Left ventricle myocardium inferior (tissue), 1 donor: ENCODE data around the gene FRAT2. TPM values are rescaled to one million over a fixed set of nuclear protein-coding genes. Genes with fewer than 3 reads are reported as not detected.
A peak's percentile ranks its signal among the peaks of the same experiment; 100 is the strongest.

Source experiments
- DNase-seq: peaks from one replicate; pipeline ENCODE4 v3.0.0-alpha.2; 2020
- H3K27ac ChIP-seq: fragments of 200-600 bp; replicated peaks from 2 replicates; pipeline ENCODE4 v1.8.0; 2021
- H3K27me3 ChIP-seq: fragments of 200-600 bp; 2 replicates; pipeline ENCODE4 v1.8.0; 2021; ENCODE audit warnings: low read depth
- H3K36me3 ChIP-seq: fragments of 200-600 bp; 2 replicates; pipeline ENCODE4 v1.8.0; 2021
- H3K4me1 ChIP-seq: fragments of 200-600 bp; 2 replicates; pipeline ENCODE4 v1.8.0; 2021
- H3K4me3 ChIP-seq: fragments of 200-600 bp; 2 replicates; pipeline ENCODE4 v1.8.0; 2021; ENCODE audit warnings: mild to moderate bottlenecking, moderate library complexity
- H3K9me3 ChIP-seq: fragments of 200-600 bp; replicated peaks from 2 replicates; pipeline ENCODE4 v1.8.0; 2021
- intact Hi-C: fragments of 100-400 bp; cut with micrococcal nuclease; formaldehyde crosslinking; loops from one replicate; pipeline ENCODE4 v1.11.0; 2022
- total RNA-seq: library from RNA; stranded (reverse); fragmentation: NEBNext Ultra II Directional; extraction: Animal tissue kit (Norgen Biotek cat#: 25700); gene quantifications from one replicate; pipeline ENCODE4 v1.2.1, GENCODE V29; 2021
- TF ChIP-seq, protein P1 (sequence below): fragments of 200-600 bp; IDR thresholded peaks from 2 replicates; pipeline ENCODE4 v1.8.0; 2021; ENCODE audit warnings: antibody characterized with exemption, mild to moderate bottlenecking, borderline replicate concordance
- donor health status: DM: no; HTN: yes; CAD: no; lungs with severe emphysema.

The FRAT2 gene
- total RNA-seq, 1 donor from 2014 or later: 5.9 TPM

DNA sequence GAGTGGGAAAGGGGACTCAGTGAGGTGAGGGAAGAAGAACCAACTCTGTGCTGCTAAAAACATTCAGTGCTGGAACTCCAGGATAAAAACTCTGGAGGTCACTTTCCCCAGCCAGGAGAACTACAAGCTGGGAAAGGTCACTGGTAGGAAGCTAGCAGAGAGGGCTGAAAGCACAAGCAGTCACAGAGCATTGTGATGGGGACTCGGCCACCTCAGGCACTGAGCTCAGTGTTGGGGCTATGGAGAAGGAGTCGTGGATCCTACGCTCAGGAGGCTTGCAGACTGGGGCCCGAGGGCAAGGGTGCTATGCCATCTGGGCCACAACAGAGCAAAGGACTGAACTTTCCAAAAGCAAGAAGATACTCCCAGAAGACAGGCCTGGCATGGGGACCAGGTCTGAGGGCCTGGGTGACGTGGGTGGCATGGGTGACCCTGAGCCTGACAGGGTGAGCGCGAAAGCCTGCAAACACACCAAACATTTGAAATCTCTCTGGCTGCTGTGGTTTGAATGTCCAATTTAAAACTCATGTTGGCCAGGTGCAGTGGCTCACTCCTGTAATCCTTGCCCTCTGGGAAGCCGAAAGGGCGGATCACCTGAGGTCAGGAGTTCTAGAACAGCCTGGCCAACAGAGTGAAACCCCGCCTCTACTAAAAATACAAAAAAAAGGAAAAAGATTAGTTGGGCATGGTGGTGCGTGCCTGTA lies 32.3 kb downstream of the FRAT2 start:
- Histone ChIP-seq H3K4me1 (no peaks in the 10 kb centered on the region), H3K27ac (no peak overlapping the region), H3K9me3 (no peaks in the 10 kb centered on the region), H3K36me3 (no peaks in the 10 kb centered on the region), H3K27me3 (no peaks in the 10 kb centered on the region), H3K4me3 (no peak overlapping the region)
- TF ChIP-seq, protein P1, sequence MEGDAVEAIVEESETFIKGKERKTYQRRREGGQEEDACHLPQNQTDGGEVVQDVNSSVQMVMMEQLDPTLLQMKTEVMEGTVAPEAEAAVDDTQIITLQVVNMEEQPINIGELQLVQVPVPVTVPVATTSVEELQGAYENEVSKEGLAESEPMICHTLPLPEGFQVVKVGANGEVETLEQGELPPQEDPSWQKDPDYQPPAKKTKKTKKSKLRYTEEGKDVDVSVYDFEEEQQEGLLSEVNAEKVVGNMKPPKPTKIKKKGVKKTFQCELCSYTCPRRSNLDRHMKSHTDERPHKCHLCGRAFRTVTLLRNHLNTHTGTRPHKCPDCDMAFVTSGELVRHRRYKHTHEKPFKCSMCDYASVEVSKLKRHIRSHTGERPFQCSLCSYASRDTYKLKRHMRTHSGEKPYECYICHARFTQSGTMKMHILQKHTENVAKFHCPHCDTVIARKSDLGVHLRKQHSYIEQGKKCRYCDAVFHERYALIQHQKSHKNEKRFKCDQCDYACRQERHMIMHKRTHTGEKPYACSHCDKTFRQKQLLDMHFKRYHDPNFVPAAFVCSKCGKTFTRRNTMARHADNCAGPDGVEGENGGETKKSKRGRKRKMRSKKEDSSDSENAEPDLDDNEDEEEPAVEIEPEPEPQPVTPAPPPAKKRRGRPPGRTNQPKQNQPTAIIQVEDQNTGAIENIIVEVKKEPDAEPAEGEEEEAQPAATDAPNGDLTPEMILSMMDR: no peak
- no peak for DNase-seq
- intact Hi-C loops: no loop called here

DNA sequence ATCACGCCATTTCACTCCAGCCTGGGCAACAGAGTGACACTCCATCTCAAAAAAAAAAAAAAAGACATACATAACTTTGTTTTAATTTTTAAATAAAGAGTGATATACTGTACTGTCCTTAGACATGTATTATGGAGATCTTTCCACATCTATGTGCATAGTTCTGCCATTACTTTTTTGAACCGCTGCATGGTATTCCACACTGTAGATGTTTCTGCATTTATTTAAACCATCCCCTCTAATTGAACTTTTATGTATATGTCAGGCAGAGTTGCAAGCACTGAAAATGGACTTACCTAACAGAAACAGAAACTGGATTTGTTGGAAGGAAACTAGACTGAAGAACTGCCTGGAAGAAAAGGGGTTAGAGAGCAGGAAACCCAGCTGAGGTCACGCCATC lies 33.5 kb downstream of the FRAT2 start:
- Histone ChIP-seq H3K4me3 (no peak overlapping the region), H3K9me3 (no peaks in the 10 kb centered on the region), H3K27ac (no peak overlapping the region), H3K4me1 (no peaks in the 10 kb centered on the region), H3K27me3 (no peaks in the 10 kb centered on the region), H3K36me3 (no peaks in the 10 kb centered on the region)
- intact Hi-C loops: no loop called here
- no peak for DNase-seq
- TF ChIP-seq, protein P1: no peak

DNA sequence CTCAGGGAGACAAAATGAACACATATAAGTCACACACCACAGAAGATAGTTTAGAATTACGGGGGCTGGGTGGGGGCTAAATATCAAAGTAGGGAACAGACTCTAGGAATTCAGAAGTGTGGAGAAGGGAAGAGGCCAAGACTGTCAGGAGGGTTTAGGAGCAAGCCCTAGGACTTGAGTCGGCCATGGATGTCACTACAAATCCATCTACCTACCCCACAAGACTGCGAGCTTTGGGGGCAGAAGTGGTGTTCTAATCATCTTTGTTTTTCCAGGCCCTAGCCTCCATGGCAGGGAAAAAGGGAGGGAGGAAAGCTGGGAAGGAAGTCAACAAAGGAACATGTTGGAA lies 36.3 kb downstream of the FRAT2 start:
- intact Hi-C loops: no loop called here
- Histone ChIP-seq H3K27me3 (no peaks in the 10 kb centered on the region), H3K9me3 (no peaks in the 10 kb centered on the region), H3K4me3 (no peak overlapping the region), H3K27ac (no peak overlapping the region), H3K36me3 (no peaks in the 10 kb centered on the region), H3K4me1 (no peaks in the 10 kb centered on the region)
- no peak for DNase-seq
- TF ChIP-seq, protein P1: no peak

DNA sequence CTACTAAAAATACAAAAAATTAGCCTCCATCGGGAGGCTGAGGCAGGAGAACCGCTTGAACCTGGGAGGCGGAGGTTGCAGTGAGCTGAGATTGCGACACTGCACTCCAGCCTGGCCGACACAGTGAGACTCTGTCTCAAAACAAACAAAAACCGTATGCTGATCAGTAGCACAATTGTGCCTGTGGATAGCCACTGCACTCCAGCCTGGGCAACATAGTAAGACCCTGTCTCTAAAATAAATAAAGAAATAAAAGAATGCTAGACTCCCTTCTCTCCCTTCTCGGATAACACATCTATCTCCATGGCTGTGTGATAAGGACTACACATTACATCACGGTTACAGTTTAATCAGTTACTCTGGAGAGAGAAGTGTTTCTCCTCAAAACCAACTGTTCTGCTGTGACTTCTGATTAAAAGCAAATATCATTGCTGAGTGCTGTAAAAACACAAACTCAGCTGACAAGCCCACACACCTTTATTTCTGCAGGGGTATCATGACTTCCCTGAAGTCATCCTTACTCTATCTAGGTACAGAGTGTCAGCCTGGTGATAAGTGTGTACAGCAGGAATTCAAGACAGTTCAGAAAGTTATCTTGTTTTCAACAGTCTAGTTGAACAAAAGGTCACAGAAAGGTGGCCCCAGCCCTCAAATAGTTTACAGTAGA lies 36.8 kb downstream of the FRAT2 start:
- TF ChIP-seq, protein P1: no peak
- no peaks in the 10 kb centered on the region for H3K9me3 ChIP-seq
- no peaks in the 10 kb centered on the region for H3K4me1 ChIP-seq
- H3K27me3 ChIP-seq: no peaks in the 10 kb centered on the region
- no peak overlapping the region for H3K4me3 ChIP-seq
- no peak for DNase-seq
- no peak overlapping the region for H3K27ac ChIP-seq
- intact Hi-C loops: no loop called here
- no peaks in the 10 kb centered on the region for H3K36me3 ChIP-seq

DNA sequence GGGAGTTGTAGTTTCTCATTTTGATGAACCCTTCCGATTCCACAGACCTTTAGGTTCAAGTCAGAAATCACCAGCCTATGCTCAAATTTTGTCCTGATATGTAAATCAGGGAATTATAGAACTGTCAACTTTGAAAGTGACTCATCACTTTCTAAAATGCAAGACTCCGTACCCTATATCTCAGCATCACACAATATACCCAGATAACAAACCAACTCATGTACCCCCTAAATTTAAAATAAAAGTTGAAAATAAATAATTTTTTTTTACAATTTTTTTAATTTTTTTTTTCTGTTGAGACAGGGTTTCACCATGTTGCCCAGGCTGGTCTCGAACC lies 41.7 kb downstream of the FRAT2 start:
- Histone ChIP-seq H3K27ac (peak overlapping the region; percentile 97), H3K9me3 (no peaks in the 10 kb centered on the region), H3K4me3 (peak overlapping the region; percentile 97), H3K4me1 (peaks cover 16% of the 10 kb centered on the region), H3K27me3 (no peaks in the 10 kb centered on the region), H3K36me3 (peaks cover 3% of the 10 kb centered on the region)
- intact Hi-C loops: no loop called here
- DNase-seq: no peak
- TF ChIP-seq, protein P1: no peak
